GM19324 (cell line): ENCODE data around the gene FTO.
"Not testable (repeated sequence)": the region's sequence is repeated elsewhere in the genome, so short reads cannot be mapped to it uniquely, and the experiment has no call there.

Experiments used
- ATAC-seq: cut with Tn5 transposase; IDR thresholded peaks from one replicate; pipeline ENCODE4 v1.9.1; 2021; ENCODE audit warnings: mild to moderate bottlenecking, moderate library complexity; ENCODE audit not compliant: unreplicated experiment, low FRiP score

Gene FTO

DNA sequence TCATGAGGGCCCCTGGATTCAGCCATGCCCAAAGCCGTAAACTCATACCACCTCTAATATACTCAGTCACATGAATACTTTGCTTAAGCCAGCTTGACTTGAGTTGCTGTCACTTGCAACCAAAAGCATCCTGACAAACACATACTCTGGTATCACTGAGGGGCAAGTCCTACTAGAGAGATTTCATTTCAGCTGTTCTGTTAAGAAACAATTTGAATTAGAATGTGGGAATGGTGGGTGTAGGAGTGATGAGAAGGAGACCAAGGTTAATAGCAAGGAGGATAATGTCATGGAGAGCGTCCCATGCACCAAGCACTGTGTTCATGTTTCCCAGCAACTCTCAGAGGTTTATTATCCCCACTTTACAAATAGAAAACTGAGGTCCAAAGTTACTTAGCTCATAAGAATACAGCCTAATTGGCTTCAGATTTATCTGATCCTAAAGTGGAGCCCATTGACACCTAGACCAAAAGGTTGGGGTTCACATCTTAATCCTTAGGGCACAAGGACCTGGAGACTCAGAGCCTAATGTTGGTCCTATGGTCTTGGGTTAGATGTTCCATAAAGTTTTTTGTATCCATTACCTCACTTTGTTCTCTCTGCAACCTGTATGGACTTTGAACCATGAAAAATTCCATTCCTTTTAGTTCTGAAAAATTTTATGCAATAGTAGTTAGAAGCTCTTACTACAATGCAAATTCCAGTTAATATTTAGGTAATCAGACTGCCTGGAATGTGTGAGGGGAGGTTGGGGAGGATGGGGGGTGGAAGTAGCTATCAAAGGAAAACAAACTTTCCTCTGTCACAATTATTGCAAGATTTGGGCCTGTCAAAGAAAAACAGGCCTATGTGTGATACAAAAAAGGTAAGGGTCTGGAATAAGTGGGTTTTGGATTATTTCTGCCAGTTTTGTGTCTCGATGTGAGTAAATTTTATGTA lies 476.7 kb downstream of the FTO start:
- ATAC-seq: no peak

GRCh38 chr16:54181683-54182329 lies 477.9 kb downstream of the FTO start:
- ATAC-seq: not testable (repeated sequence)

- no peak for ATAC-seq
These were observed 481.1 kb downstream of the FTO start for GRCh38 chr16:54185045-54185444.

GRCh38 chr16:54191163-54191562 lies 487.2 kb downstream of the FTO start:
- ATAC-seq: no peak

DNA sequence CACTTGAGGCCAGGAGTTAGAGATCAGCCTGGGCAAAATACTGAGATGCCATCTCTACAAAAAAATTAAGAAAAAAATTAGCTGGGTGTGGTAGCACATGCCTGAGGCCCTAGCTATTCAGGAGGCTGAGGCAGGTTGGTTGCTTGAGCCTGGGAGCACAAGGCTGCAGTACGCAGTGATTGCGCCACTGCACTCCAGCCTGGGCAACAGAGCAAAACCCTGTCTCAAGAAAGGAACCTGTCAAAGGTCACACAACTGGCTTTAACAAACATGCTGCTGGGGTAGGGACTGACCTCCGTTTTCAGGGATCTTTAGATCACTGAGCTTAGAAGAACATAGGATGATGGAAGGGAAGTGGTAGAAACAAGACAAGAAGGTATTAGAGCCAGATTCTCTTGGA lies 487.6 kb downstream of the FTO start:
- ATAC-seq: no peak

- no peak for ATAC-seq
These were observed 489.2 kb downstream of the FTO start for GRCh38 chr16:54193013-54193664.

- no peak for ATAC-seq
These were observed 489.8 kb downstream of the FTO start for GRCh38 chr16:54193665-54194333.

- ATAC-seq: no peak
These were observed 490.4 kb downstream of the FTO start for GRCh38 chr16:54194334-54194743.

DNA sequence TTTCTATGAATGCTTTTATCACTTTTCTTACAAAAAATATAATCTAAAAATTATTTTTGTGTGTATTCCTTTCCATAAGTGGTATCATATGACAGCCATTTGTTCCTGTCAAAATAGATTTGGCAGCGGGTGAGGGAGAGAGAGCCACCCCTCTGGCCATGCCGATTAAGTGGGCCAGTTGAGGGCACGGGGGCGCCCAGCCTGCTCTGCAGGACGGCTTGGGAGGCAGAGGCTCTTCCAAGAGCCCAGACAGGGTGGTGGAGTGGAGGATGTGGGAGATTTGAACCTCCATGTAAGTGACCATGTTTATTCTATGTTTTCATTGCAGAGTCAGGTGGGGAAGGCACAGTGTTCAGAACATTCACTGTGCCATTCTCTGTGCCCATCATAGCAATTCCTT lies 493.8 kb downstream of the FTO start:
- ATAC-seq: no peak

DNA sequence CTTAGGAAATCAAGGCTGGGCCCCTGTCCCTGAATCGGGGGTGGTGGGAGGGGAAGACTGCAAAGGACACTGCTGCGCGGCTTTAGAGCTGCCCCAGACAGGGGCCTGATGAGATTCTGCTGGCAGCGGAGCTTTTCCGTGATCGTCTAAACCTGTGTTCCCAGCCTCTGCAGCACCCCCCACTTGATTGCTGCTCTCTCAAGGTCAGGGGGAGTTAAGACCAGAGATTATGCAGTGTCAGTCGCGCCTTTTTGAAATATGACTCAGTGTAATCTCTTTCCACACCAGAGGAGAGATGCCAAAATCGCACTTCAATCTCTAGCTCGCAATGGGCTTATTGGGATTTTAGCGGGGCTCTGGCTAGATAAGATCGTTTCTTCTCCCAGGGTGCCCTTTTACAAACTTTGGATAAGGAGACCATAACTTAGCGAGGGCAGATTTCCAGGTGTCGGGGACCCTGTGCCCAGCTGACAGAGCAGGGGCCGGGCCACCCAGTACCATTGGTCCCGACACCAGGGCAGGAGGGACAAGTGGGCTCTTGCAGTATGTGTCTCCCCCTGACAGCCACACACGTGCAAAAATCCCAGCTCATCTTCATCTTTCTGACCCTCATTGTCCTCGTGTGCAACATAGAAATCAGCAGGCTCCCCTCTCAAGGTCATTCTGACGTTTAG lies 495.7 kb downstream of the FTO start:
- ATAC-seq: no peak

- no peak for ATAC-seq
These were observed 496.2 kb downstream of the FTO start for GRCh38 chr16:54200161-54200534.

DNA sequence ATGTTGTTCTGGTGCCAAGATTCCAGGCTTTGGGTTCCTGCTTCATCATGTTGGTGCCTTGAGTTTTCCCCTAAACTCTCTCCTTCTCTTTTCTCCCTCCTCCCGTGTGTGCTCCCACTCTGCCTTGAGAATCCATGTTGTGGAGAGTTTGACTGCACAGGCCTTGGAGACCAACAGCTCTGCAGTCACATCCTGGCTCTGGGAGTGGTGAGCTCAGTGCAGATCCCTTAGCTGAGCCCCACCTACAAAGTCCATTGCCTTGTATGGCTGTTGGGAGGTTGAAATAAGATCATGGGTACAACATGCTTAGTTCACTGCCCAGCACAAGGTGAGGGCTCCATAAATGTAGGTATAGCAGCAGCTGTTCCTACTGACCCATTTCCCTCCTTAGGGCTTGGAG lies 496.8 kb downstream of the FTO start:
- ATAC-seq: no peak

- no peak for ATAC-seq
These were observed 497.2 kb downstream of the FTO start for GRCh38 chr16:54201200-54201599.
